ENCODE data around the gene DNM1L.

Gene DNM1L

DNA sequence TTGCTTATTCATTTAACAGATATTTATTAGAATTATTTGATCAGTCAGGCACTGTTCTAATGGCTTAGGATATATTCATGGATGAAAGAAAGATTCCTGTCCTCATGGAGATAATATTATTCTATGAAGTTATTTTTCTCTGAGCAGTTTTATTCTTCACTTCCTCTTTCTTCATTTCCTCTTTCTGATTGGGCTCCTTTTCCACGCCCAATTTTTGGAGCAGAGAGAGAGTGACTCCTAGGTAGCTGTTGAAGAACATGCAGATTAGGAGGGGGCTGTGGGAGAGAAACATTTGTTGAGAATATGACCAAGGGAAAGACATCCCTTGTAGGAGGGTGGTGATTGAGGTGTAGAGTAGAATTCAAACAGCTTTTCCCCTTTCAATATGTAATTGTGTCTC, 82.6 kb downstream of the DNM1L start:
- DNase-seq = no peak

DNA sequence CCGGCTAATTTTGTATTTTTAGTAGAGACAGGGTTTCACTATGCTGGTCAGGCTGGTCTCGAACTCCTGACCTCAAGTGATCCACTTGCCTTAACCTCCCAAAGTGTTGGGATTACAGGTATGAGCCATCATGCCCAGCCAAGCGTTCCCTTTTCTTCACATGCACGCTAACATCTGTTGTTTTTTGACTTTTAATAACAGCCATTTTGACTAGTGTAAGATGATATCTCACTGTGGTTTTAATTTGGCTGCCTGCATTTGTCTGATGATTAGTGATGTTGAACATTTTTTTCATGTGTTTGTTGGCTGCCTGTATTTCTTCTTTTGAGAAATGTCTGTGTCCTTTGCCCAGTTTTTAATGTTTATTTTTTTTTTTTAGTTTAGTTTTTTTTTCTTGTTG, 86.8 kb downstream of the DNM1L start:
- DNase-seq = no peak

DNA sequence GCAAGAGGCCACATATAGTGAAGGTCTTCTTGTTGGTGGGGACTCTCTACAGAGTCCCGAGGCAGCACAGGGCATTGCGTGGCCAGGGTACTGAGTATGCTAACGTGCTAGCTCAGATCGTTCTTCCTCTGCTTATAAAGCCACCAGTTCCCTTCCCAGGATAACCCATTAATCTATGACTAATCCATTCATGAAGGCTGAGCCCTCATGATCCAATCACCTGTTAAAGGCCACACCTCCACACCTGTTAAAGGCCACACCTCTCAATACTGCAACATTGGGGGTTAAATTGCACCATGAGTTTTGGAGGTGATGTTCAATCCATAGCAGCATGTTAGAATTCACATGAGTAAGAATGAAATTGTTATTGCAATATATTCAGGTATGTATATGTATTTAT, 89.4 kb downstream of the DNM1L start:
- no peak for DNase-seq

DNA sequence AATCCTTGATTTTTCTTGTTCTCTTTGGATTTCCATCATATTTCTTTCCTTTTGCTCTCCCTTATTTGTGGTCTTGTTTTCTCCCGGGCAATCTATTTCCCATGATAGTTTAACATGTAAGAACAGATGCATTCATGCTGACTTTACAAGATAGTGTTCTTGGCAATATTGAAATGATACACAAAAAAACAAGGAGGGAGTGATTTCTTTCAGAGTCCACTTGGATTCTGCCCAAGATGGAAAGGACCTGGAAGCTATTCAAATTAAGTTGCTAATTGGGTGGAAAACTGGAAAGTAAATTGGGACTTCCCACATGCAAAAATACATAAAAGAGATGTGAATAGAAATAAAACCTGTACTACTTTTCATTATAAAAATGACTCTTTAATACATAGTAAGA, 91.0 kb downstream of the DNM1L start:
- DNase-seq = no peak

DNA sequence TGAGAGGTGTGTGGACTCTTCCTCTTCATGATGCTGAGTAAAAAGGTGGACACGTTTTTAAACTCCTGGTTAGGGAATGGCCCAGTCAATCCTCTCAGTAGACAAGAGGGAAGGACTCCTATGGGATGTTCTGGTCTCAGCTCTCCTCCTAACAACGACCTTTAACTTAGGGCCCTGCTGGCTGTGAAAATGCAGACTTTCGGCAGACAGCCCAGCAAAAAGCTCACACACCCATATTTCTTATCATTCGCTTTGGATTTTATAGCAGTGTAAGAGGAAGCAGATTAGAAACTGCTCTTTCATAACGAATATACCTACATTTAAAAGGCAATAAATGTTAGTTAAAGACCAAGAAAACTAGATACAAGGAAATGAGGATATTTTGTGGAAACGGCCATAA, 94.6 kb downstream of the DNM1L start:
- no peak for DNase-seq

DNA sequence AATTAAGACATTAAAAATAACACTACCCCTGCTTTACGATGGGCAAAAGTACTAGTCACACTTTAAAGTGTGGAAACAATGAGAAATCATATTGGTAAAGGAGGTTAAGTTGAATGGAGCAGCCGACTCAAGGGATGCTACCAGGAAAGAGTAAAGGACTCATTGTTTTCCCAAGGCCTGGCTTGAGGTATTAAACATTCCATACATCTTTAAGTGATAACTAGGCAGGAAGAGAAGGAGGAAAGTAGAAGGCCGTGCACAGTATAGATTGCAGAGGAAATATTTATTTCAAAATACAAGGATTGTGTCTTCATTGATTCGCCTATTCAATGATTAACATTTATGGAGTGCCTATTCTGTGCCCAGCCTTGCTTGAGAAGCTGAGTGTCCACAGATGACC, 97.2 kb downstream of the DNM1L start:
- no peak for DNase-seq

DNA sequence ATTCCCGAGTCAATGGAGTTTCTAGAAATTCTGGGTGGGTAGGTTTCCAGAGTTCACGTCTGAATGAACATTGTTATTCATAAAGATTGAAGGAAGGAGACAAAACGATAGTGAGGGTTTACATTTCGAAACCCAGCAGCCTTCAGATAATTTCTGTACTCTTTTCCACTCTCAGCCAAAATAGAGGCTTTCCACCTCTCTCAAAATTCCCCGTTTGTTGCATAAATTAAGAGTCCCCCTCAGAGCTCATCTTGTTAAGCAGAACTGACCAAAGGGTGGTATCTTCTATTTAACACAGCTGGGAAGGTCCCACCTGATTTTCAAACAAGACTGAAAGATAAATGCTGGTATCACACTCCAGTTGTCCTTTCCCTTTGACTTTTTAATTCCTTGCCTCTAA, 98.1 kb downstream of the DNM1L start:
- no peak for DNase-seq

DNA sequence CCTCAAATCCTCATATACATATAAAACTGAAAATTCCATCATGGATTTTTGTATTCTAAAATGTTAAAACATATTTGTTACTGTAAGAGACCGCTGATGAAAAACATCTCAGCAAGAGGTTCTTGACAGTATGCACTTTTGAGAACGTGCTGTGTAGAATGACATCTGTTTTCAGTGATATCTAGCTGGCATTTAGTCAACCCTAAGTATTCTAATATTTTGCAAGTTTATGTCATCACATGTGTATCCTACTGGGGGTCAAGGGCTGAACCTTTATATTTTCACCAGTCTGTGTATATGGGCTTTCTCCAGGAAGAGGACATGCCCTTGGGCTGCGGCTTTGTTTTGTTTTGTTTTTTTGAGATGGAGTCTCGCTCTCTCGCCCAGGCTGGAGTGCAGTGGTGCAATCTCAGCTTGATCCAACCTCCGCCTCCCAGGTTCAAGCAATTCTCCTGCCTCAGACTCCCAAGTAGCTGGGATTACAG, 98.6 kb downstream of the DNM1L start:
- no peak for DNase-seq

DNA sequence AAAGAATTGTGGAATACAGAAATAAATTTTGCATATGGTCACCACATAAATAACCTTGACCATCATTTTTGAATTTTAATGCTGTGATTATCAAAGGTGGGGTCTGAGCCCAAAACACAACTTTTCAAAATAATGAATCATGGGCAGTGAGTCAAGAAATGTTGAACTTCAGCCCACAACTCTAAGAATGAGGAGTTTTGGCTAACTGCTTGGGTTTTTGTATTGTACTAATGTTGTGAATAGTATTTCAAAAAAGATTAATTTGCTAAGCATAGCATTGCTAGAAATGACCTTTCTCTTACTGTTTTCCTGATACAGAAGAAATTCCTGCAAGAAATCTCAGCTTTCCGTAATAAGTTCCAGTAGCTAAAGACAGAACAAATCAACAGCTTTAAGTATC, 101.0 kb downstream of the DNM1L start:
- DNase-seq = no peak

DNA sequence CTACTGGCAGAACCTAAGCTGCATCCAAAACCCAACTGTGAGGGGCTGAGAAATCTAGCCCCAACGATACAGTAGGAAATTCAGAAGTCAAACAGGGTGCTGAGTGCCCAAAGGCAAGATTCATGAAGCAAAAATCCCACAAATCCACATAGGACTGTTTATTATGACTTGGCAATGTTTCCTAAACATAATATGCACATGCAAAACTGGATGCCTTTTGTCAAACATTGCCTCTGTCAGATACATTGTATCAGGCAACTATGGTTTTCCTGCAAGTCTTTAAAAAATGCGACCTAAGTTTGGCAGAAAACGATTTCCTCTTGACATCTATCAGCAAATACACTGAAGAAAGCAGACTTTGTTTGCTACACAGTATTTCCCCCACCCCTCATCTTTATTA, 103.9 kb downstream of the DNM1L start:
- no peak for DNase-seq

DNA sequence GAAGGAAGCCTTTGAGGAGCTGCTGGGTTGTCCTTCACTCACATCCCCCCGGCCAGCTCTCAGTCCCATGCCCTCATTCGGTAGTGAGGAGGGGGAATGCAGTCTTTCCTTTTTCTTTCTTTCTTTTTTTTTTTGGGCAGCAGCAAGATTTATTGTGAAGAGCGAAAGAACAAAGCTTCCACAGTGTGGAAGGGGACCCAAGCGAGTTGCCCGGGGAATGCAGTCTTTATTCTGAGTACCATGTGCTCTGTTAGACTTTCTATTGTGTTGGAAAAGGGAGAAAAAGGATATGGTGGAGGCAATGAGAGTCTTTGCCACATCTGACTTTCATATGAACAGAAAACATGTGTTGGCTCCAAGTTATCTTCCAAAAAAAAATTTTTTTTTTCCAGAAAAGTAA, 106.5 kb downstream of the DNM1L start:
- no peak for DNase-seq

DNA sequence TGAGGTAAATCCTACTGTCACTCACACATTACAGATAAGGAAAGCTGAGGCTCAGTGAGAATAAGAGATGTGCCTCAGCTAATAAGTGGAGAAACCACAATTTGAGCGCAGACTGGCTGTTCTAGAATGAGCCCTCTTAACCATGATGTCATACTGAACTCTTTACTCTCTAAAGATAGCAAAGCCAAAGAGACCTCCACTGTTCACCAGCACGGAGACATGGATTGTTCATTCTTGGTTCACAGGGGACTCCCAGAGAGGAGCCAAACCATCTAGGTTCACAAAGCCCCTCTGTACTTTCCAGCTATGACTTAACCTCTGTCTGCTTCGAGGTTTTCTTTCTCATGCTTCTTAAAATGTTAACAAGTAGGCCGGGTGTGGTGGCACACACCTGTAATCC, 109.3 kb downstream of the DNM1L start:
- DNase-seq = no peak

DNA sequence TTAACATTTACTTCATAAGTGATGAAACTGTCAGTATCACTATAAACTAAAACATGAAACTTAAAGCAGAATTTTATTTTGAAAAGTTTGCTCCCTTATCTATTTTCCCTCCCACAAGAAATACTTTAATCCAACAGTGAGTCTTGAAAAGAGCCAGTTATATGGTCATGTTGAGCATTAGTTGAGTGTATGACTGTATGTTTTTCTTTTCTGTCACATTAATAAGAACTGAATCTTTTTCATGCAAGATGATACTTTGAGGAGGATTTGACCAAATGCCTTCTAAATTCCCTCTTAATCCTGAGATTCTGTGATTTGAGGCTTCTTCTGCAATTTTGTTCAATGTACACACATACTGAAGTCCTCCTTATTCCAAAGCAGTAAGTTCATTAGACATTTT, 110.3 kb downstream of the DNM1L start:
- no peak for DNase-seq

DNA sequence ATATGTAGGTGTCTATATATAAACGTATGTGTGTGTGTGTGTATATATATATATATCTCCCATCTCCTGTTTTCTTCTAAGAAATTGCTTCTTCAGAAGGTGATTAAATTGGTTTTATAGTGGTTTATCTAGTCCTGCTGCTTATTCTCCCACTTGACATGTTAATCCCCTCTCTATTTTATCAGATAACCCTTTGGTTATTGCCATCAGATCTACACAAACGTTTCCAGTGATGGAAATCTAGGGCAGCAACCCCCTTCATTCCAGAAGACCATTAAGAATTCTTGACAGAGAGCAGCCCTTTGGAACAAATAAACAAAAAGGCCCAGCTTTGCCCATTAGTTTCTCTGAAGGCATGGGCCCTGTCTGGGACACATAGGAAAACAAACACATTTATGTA, 110.8 kb downstream of the DNM1L start:
- DNase-seq = no peak

DNA sequence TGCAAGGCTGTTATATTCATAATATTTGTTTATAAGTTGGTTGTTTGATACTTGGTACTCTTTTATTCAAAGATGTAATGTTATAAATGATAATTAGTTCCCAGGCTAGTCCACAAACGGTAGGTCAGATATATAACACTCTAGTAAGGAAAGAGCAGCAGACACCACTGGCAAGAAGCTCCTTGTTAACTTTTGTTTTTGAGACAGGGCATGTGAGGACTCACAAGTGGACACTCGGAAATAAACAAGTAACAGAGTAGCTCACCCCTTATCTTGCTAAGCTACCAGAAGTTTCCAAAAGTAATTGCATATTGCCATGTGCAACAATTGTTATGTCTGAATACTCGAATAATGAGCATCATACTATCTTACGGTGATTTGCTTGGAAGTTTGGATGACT, 115.2 kb downstream of the DNM1L start:
- DNase-seq = no peak
